AG10803 (cell line): ENCODE results near the gene CRABP1.
A peak's percentile ranks its signal among the peaks of the same experiment; 100 is the strongest.

Experiments
- DNase-seq: peaks from one replicate; pipeline ENCODE4 v3.0.0; 2010; ENCODE audit warnings: low read depth
- H3K4me3 ChIP-seq: 2 replicates; pipeline ENCODE4 v1.5.1; 2011; ENCODE audit warnings: mild to moderate bottlenecking, low read length, control low read depth
- CTCF ChIP-seq: conservative IDR thresholded peaks from 2 replicates; pipeline ENCODE4 v1.5.1; 2011; ENCODE audit warnings: mild to moderate bottlenecking, low read length, control low read depth, inconsistent platforms

Gene CRABP1

GRCh38 chr15:78360958-78361718 lies 21.0 kb downstream of the CRABP1 start:
- DNase-seq, result no peak
- no peak for TF ChIP-seq CTCF
- no peak overlapping the region for H3K4me3 ChIP-seq

- TF ChIP-seq CTCF, result no peak
- no peak overlapping the region for H3K4me3 ChIP-seq
- no peak for DNase-seq
Measured at GRCh38 chr15:78361771-78362506, 21.8 kb downstream of the CRABP1 start.

- no peak overlapping the region for H3K4me3 ChIP-seq
- no peak for TF ChIP-seq CTCF
- peak; percentile 4 for DNase-seq
Measured at GRCh38 chr15:78362716-78363380, 22.7 kb downstream of the CRABP1 start.

- no peak for DNase-seq
- no peak overlapping the region for H3K4me3 ChIP-seq
- no peak for TF ChIP-seq CTCF
Measured at GRCh38 chr15:78363381-78363734, 23.2 kb downstream of the CRABP1 start.

- no peak for TF ChIP-seq CTCF
- DNase-seq, result peak; percentile 63
- no peak overlapping the region for H3K4me3 ChIP-seq
Measured at GRCh38 chr15:78364233-78364632, 24.1 kb downstream of the CRABP1 start.

GRCh38 chr15:78365917-78366316 lies 25.8 kb downstream of the CRABP1 start:
- no peak overlapping the region for H3K4me3 ChIP-seq
- peak; percentile 47 for DNase-seq
- TF ChIP-seq CTCF, result no peak
